Measurements from ENCODE around the gene ATP6V0A4.

- TF ChIP-seq REST (IDR thresholded peaks at IDR 0.05; ENCODE audit: low read depth) = no peak
- TF ChIP-seq YY1 (IDR thresholded peaks at IDR 0.05; ENCODE audit: low read depth) = no peak
- TF ChIP-seq TAF1 (IDR thresholded peaks at IDR 0.05; ENCODE audit: low read depth) = no peak
- TF ChIP-seq RAD21 (IDR thresholded peaks at IDR 0.05; ENCODE audit: low read depth) = no peak
- no peak for TF ChIP-seq EP300 (IDR thresholded peaks at IDR 0.05; ENCODE audit: borderline replicate concordance)
- no peak for TF ChIP-seq USF1 (IDR thresholded peaks at IDR 0.05)
- no peak for TF ChIP-seq ZBTB7A (IDR thresholded peaks at IDR 0.05; ENCODE audit: low read depth)
Observed at GRCh38 chr7:138713191-138713590, 84.8 kb downstream of the ATP6V0A4 start.
